ENCODE results near the gene SLC39A8. TPM values are rescaled to one million over a fixed set of nuclear protein-coding genes. Genes with fewer than 3 reads are reported as not detected.

The SLC39A8 gene
- total and polyA plus RNA-seq, 5 donors from 2014 or later, result 18.6 to 29.8 (median 23.7) TPM

GRCh38 chr4:102350634-102351033 is 5.4 kb upstream of the SLC39A8 start:
- Mint-ChIP-seq H3K4me1 (peaks cover 0 to 9% (median 6%) of the 10 kb centered on the region in 4 donors), H3K4me3 (no peak overlapping the region), H3K27me3 (peaks cover 27% of the 10 kb centered on the region), H3K36me3 (no peaks in the 10 kb centered on the region), H3K9me3 (no peaks in the 10 kb centered on the region), H3K27ac (no peak overlapping the region)
- H3K4me1 ChIP-seq (ENCODE audit: control insufficient read depth, insufficient read depth, low read length, poor library complexity, severe bottlenecking), result peaks cover 5% of the 10 kb centered on the region
- no peak for DNase-seq
- no peak overlapping the region for H3K27ac ChIP-seq (ENCODE audit: insufficient read depth, low read length, poor library complexity, severe bottlenecking)
- no peaks in the 10 kb centered on the region for H3K36me3 ChIP-seq (ENCODE audit: control insufficient read depth, insufficient read depth, low read length)
- H3K4me3 ChIP-seq (ENCODE audit: low read depth, low read length), result no peak overlapping the region
- peaks cover 8% of the 10 kb centered on the region for H3K27me3 ChIP-seq (ENCODE audit: control insufficient read depth, insufficient read depth, low read length)
- H3K9me3 ChIP-seq (ENCODE audit: control insufficient read depth in 2 of 2, low read length in 2 of 2), result no peaks in the 10 kb centered on the region
- no peak for ATAC-seq (ENCODE audit: low read depth in 2 of 2)

GRCh38 chr4:102348701-102349100 is 3.4 kb upstream of the SLC39A8 start:
- DNase-seq (no peak), ATAC-seq (ENCODE audit: low read depth in 2 of 2) (no peak)
- peaks cover 8% of the 10 kb centered on the region for H3K27me3 ChIP-seq (ENCODE audit: control insufficient read depth, insufficient read depth, low read length)
- peak overlapping the region in 1 of 4 donors; percentile 8 for H3K4me3 Mint-ChIP-seq
- no peak overlapping the region for H3K27ac Mint-ChIP-seq
- H3K27me3 Mint-ChIP-seq, result peaks cover 16% of the 10 kb centered on the region
- H3K9me3 ChIP-seq (ENCODE audit: control insufficient read depth in 2 of 2, low read length in 2 of 2), result no peaks in the 10 kb centered on the region
- H3K36me3 ChIP-seq (ENCODE audit: control insufficient read depth, insufficient read depth, low read length), result no peaks in the 10 kb centered on the region
- no peaks in the 10 kb centered on the region for H3K36me3 Mint-ChIP-seq
- H3K4me3 ChIP-seq (ENCODE audit: low read depth, low read length), result no peak overlapping the region
- H3K27ac ChIP-seq (ENCODE audit: insufficient read depth, low read length, poor library complexity, severe bottlenecking), result no peak overlapping the region
- H3K4me1 ChIP-seq (ENCODE audit: control insufficient read depth, insufficient read depth, low read length, poor library complexity, severe bottlenecking), result peaks cover 17% of the 10 kb centered on the region
- peaks cover 5 to 18% (median 15%) of the 10 kb centered on the region in 4 donors for H3K4me1 Mint-ChIP-seq
- no peaks in the 10 kb centered on the region for H3K9me3 Mint-ChIP-seq

DNA sequence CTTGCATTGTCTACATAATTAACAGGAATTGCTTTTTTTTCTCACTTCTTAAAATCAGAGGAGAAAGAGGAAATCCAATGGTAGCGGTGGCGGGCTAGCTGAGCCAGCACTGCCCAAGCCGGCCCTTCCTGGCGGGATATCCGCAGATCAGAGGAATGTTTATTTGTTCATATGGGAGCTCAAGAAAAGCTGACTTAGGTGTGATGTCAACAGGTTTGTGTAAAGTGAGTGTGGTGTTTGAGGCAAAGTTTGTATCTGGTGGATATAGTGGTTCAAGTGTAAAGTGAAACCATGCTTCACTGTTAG is 466 bp upstream of the SLC39A8 start:
- DNase-seq (peak in 1 of 3 donors; percentile 47), ATAC-seq (ENCODE audit: low read depth in 2 of 2) (no peak)
- Histone ChIP-seq H3K36me3 (ENCODE audit: control insufficient read depth, insufficient read depth, low read length) (no peaks in the 10 kb centered on the region), H3K9me3 (ENCODE audit: control insufficient read depth in 2 of 2, low read length in 2 of 2) (no peaks in the 10 kb centered on the region), H3K4me1 (ENCODE audit: control insufficient read depth, insufficient read depth, low read length, poor library complexity, severe bottlenecking) (peaks cover 29% of the 10 kb centered on the region), H3K4me3 (ENCODE audit: low read depth, low read length) (peak overlapping the region; percentile 91), H3K27me3 (ENCODE audit: control insufficient read depth, insufficient read depth, low read length) (peaks cover 4% of the 10 kb centered on the region), H3K27ac (ENCODE audit: insufficient read depth, low read length, poor library complexity, severe bottlenecking) (peak overlapping the region; percentile 89)
- peaks cover 4% of the 10 kb centered on the region for H3K27me3 Mint-ChIP-seq
- no peaks in the 10 kb centered on the region for H3K36me3 Mint-ChIP-seq
- H3K9me3 Mint-ChIP-seq, result no peaks in the 10 kb centered on the region
- H3K4me1 Mint-ChIP-seq, result peaks cover 5 to 44% (median 35%) of the 10 kb centered on the region in 4 donors
- peak overlapping the region in 2 of 3 donors; percentile 94 for H3K27ac Mint-ChIP-seq
- peak overlapping the region; percentile 91 to 96 (median 94) for H3K4me3 Mint-ChIP-seq

- DNase-seq, result peak; percentile 48 to 78 (median 66)
- H3K9me3 ChIP-seq (ENCODE audit: control insufficient read depth in 2 of 2, low read length in 2 of 2), result no peaks in the 10 kb centered on the region
- peaks cover under 1% of the 10 kb centered on the region for H3K27me3 ChIP-seq (ENCODE audit: control insufficient read depth, insufficient read depth, low read length)
- H3K27ac Mint-ChIP-seq, result peak overlapping the region; percentile 86 to 94 (median 94)
- H3K4me1 ChIP-seq (ENCODE audit: control insufficient read depth, insufficient read depth, low read length, poor library complexity, severe bottlenecking), result peaks cover 29% of the 10 kb centered on the region
- H3K27me3 Mint-ChIP-seq, result peaks cover 4% of the 10 kb centered on the region
- ATAC-seq (ENCODE audit: low read depth in 2 of 2), result peak; percentile 67 to 68
- H3K4me3 ChIP-seq (ENCODE audit: low read depth, low read length), result peak overlapping the region; percentile 95
- peak overlapping the region; percentile 89 for H3K27ac ChIP-seq (ENCODE audit: insufficient read depth, low read length, poor library complexity, severe bottlenecking)
- H3K36me3 Mint-ChIP-seq, result peaks cover 4% of the 10 kb centered on the region
- H3K4me3 Mint-ChIP-seq, result peak overlapping the region; percentile 91 to 96 (median 94)
- no peaks in the 10 kb centered on the region for H3K9me3 Mint-ChIP-seq
- H3K36me3 ChIP-seq (ENCODE audit: control insufficient read depth, insufficient read depth, low read length), result no peaks in the 10 kb centered on the region
- H3K4me1 Mint-ChIP-seq, result peaks cover 5 to 53% (median 41%) of the 10 kb centered on the region in 4 donors
Measured at GRCh38 chr4:102344520-102344953, 745 bp downstream of the SLC39A8 start.

- ATAC-seq (ENCODE audit: low read depth in 2 of 2), result no peak
- H3K9me3 Mint-ChIP-seq, result no peaks in the 10 kb centered on the region
- peaks cover 5 to 53% (median 44%) of the 10 kb centered on the region in 4 donors for H3K4me1 Mint-ChIP-seq
- H3K27ac Mint-ChIP-seq, result peak overlapping the region; percentile 82 to 94 (median 86)
- peak in 1 of 3 donors; percentile 69 for DNase-seq
- Histone ChIP-seq H3K27ac (ENCODE audit: insufficient read depth, low read length, poor library complexity, severe bottlenecking) (peak overlapping the region; percentile 89), H3K4me3 (ENCODE audit: low read depth, low read length) (peak overlapping the region; percentile 95), H3K27me3 (ENCODE audit: control insufficient read depth, insufficient read depth, low read length) (no peaks in the 10 kb centered on the region), H3K9me3 (ENCODE audit: control insufficient read depth in 2 of 2, low read length in 2 of 2) (no peaks in the 10 kb centered on the region), H3K36me3 (ENCODE audit: control insufficient read depth, insufficient read depth, low read length) (no peaks in the 10 kb centered on the region), H3K4me1 (ENCODE audit: control insufficient read depth, insufficient read depth, low read length, poor library complexity, severe bottlenecking) (peaks cover 29% of the 10 kb centered on the region)
- H3K27me3 Mint-ChIP-seq, result peaks cover 4% of the 10 kb centered on the region
- peaks cover 4% of the 10 kb centered on the region for H3K36me3 Mint-ChIP-seq
- H3K4me3 Mint-ChIP-seq, result peak overlapping the region; percentile 91 to 96 (median 94)
Measured at GRCh38 chr4:102343964-102344519, 1.2 kb downstream of the SLC39A8 start.

DNA sequence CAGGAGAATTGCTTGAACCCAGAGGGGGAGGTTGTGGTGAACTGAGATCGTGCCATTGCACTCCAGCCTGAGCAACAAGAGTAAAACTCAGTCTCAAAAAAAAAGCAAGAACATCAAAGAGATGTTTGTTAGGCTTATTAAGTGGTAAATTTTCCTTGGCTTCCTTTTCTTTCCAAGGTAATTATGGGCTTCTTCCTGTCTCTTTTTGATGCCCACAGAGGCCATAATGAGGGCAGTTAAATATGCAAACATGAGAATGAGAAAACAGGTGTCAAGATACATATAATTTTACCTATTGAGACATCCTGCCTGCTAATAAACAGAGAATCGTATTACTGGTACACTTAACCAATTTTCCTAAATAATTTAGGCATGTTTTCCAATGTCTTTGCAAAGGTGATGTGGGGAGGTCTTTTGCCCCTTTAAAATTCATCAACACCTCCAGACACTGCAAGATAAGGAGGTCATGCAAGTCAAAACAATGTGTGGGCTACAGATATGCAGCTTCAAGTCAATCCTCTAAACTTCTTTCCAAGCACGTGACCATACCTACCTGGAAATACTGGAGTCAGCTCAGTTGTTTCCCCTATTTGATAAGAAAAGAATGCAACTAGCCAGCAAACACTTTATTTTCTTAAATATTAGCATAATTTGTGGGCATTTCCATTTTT is 2.7 kb downstream of the SLC39A8 start:
- no peak for ATAC-seq (ENCODE audit: low read depth in 2 of 2)
- H3K27ac Mint-ChIP-seq, result peak overlapping the region in 1 of 3 donors; percentile 67
- peak overlapping the region; percentile 95 for H3K4me3 ChIP-seq (ENCODE audit: low read depth, low read length)

DNA sequence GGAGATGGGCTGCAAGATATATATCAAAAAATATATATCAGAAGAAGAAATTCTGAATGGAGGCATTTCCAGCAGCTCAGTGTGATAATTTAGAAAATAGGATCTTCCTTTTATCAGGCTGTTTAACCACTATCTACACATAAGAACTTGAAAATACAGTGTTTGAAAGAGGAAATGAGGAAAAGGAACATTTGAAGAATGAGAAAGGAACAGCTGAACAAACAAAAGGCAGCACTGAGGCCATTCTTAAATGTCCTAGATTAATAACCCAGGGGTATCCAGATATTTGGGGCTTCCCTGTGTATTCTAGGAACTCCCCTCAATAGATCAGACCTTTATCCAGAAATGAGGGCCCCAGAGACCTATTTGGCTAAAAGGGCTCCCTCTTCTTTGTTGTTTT is 4.1 kb downstream of the SLC39A8 start:
- Mint-ChIP-seq H3K36me3 (peaks cover 4% of the 10 kb centered on the region), H3K27me3 (peaks cover 4% of the 10 kb centered on the region), H3K4me3 (peak overlapping the region in 1 of 4 donors; percentile 10), H3K4me1 (peaks cover 5 to 57% (median 43%) of the 10 kb centered on the region in 4 donors), H3K9me3 (no peaks in the 10 kb centered on the region), H3K27ac (no peak overlapping the region)
- Histone ChIP-seq H3K27ac (ENCODE audit: insufficient read depth, low read length, poor library complexity, severe bottlenecking) (no peak overlapping the region), H3K36me3 (ENCODE audit: control insufficient read depth, insufficient read depth, low read length) (no peaks in the 10 kb centered on the region), H3K4me1 (ENCODE audit: control insufficient read depth, insufficient read depth, low read length, poor library complexity, severe bottlenecking) (peaks cover 29% of the 10 kb centered on the region), H3K9me3 (ENCODE audit: control insufficient read depth in 2 of 2, low read length in 2 of 2) (no peaks in the 10 kb centered on the region), H3K4me3 (ENCODE audit: low read depth, low read length) (no peak overlapping the region), H3K27me3 (ENCODE audit: control insufficient read depth, insufficient read depth, low read length) (no peaks in the 10 kb centered on the region)
- DNase-seq (no peak), ATAC-seq (ENCODE audit: low read depth in 2 of 2) (no peak)

More for the DNA sequence above, 2.7 kb downstream of the SLC39A8 start:
- no peak overlapping the region for H3K27ac ChIP-seq (ENCODE audit: insufficient read depth, low read length, poor library complexity, severe bottlenecking)
- no peaks in the 10 kb centered on the region for H3K9me3 Mint-ChIP-seq
- H3K27me3 Mint-ChIP-seq, result peaks cover 4% of the 10 kb centered on the region
- H3K9me3 ChIP-seq (ENCODE audit: control insufficient read depth in 2 of 2, low read length in 2 of 2), result no peaks in the 10 kb centered on the region
- no peaks in the 10 kb centered on the region for H3K36me3 ChIP-seq (ENCODE audit: control insufficient read depth, insufficient read depth, low read length)
- H3K36me3 Mint-ChIP-seq, result peaks cover 4% of the 10 kb centered on the region
- H3K4me1 ChIP-seq (ENCODE audit: control insufficient read depth, insufficient read depth, low read length, poor library complexity, severe bottlenecking), result peaks cover 29% of the 10 kb centered on the region
- H3K4me3 Mint-ChIP-seq, result peak overlapping the region; percentile 38 to 96 (median 62)
- H3K4me1 Mint-ChIP-seq, result peaks cover 5 to 55% (median 45%) of the 10 kb centered on the region in 4 donors
- H3K27me3 ChIP-seq (ENCODE audit: control insufficient read depth, insufficient read depth, low read length), result no peaks in the 10 kb centered on the region
- no peak for DNase-seq
